PFSK-1 (cell line): ENCODE results near the gene BSND.

ENCODE experiments used
- FOXP2 ChIP-seq: optimal IDR thresholded peaks from 2 replicates; pipeline ENCODE3; 2011; ENCODE audit warnings: borderline replicate concordance, control low read depth, inconsistent platforms; ENCODE audit not compliant: insufficient read depth; ENCODE audit errors: extremely low read length, extremely low read depth
- POLR2AphosphoS5 ChIP-seq: IDR thresholded peaks from 2 replicates; pipeline ENCODE4 v1.6.1; 2012; ENCODE audit warnings: low read depth, mild to moderate bottlenecking, control low read depth, low read length, moderate library complexity
- REST ChIP-seq, 2 experiments: IDR thresholded peaks; 2 replicates each; pipeline versions ENCODE4 v1.6.1 to v1.8.0; 2011 to 2012; ENCODE audit warnings: low read depth in 2 of 2, low read length in 2 of 2, control low read depth in 1 of 2, inconsistent platforms in 1 of 2, mild to moderate bottlenecking in 1 of 2, moderate library complexity in 1 of 2; ENCODE audit not compliant: insufficient read depth in 1 of 2
- SIN3A ChIP-seq: IDR thresholded peaks from 2 replicates; pipeline ENCODE4 v1.6.1; 2012; ENCODE audit warnings: mild to moderate bottlenecking, low read length, moderate library complexity, borderline replicate concordance; ENCODE audit not compliant: insufficient read depth
- TAF1 ChIP-seq: IDR thresholded peaks from 2 replicates; pipeline ENCODE4 v1.6.1; 2012; ENCODE audit warnings: low read length, control low read depth, borderline replicate concordance; ENCODE audit not compliant: insufficient read depth

BSND gene

GRCh38 chr1:54995013-54995760 is 3.5 kb upstream of the BSND start:
- TF ChIP-seq POLR2AphosphoS5 = no peak
- no peak for TF ChIP-seq TAF1
- no peak for TF ChIP-seq REST (IDR thresholded peaks at IDR 0.05; ENCODE audit: insufficient read depth in 1 of 2, low read depth in 2 of 2, low read length in 2 of 2)
- TF ChIP-seq FOXP2 = no peak
- TF ChIP-seq SIN3A = no peak

GRCh38 chr1:54995835-54996234 is 2.9 kb upstream of the BSND start:
- no peak for TF ChIP-seq REST (IDR thresholded peaks at IDR 0.05; ENCODE audit: insufficient read depth in 1 of 2, low read depth in 2 of 2, low read length in 2 of 2)
- TF ChIP-seq FOXP2 = no peak
- no peak for TF ChIP-seq POLR2AphosphoS5
- TF ChIP-seq TAF1 = no peak
- TF ChIP-seq SIN3A = no peak

GRCh38 chr1:54996359-54996868 is 2.3 kb upstream of the BSND start:
- TF ChIP-seq POLR2AphosphoS5 = no peak
- no peak for TF ChIP-seq SIN3A
- no peak for TF ChIP-seq TAF1
- no peak for TF ChIP-seq REST (IDR thresholded peaks at IDR 0.05; ENCODE audit: insufficient read depth in 1 of 2, low read depth in 2 of 2, low read length in 2 of 2)
- TF ChIP-seq FOXP2 = no peak

- TF ChIP-seq FOXP2 (no peak), TAF1 (no peak), REST (IDR thresholded peaks at IDR 0.05; ENCODE audit: insufficient read depth in 1 of 2, low read depth in 2 of 2, low read length in 2 of 2) (no peak), POLR2AphosphoS5 (no peak), SIN3A (no peak)
Observed at GRCh38 chr1:54996869-54997710, 1.6 kb upstream of the BSND start.
